ENCODE measurements around the gene KCNK1.
"Not testable (repeated sequence)": the region's sequence is repeated elsewhere in the genome, so short reads cannot be mapped to it uniquely, and the experiment has no call there.

KCNK1 gene

DNA sequence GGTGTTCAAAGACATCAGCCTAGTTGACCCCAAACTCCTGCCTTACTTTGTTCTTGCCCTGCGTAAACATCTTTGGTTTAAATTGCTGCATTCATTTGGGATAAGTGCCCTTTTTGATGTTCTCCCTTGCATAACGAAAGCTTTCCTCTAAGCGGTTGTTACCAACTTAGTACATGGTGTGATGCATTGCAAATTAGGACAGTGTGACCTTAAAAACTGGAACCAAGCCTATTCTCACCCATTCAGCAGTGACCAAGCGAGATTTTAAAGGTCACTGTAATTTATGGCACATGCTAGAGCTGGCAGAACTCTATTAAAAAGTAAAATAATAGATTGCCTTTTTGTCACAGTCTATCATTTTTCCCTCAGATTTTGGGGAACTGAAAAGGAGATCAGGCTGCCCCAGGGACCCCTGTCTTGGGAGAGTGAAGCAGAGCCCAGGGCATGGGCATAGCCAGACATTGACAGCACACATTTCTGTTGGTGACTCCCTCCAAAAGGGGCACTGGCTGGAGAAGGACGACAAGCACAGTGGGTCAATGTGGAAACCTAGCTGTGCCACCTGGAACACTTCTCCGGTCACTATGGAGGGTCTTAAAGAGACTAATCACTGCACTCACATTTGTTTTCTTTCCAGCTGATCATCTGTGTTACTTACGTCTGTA, 63.9 kb downstream of the KCNK1 start:
- Mint-ChIP-seq H3K36me3 (ENCODE audit: low read depth) (no peaks in the 10 kb centered on the region), H3K4me3 (no peak overlapping the region), H3K27me3 (peaks cover 18% of the 10 kb centered on the region), H3K27ac (no peak overlapping the region), H3K9me3 (no peaks in the 10 kb centered on the region), H3K4me1 (ENCODE audit: low read depth) (no peaks in the 10 kb centered on the region)
- no peak for DNase-seq

- no peaks in the 10 kb centered on the region for H3K36me3 Mint-ChIP-seq (ENCODE audit: low read depth)
Observed at GRCh38 chr1:233679030-233679429, 65.1 kb downstream of the KCNK1 start.

GRCh38 chr1:233679591-233680373, 65.9 kb downstream of the KCNK1 start:
- Mint-ChIP-seq H3K4me1 (ENCODE audit: low read depth) (no peaks in the 10 kb centered on the region), H3K27me3 (peaks cover 4% of the 10 kb centered on the region), H3K36me3 (ENCODE audit: low read depth) (no peaks in the 10 kb centered on the region), H3K9me3 (no peaks in the 10 kb centered on the region), H3K4me3 (no peak overlapping the region), H3K27ac (no peak overlapping the region)
- no peak for DNase-seq

More at GRCh38 chr1:233679030-233679429, 65.1 kb downstream of the KCNK1 start:
- Mint-ChIP-seq H3K4me3 (no peak overlapping the region), H3K9me3 (no peaks in the 10 kb centered on the region), H3K27ac (no peak overlapping the region), H3K27me3 (peaks cover 7% of the 10 kb centered on the region), H3K4me1 (ENCODE audit: low read depth) (no peaks in the 10 kb centered on the region)
- DNase-seq: no peak

DNA sequence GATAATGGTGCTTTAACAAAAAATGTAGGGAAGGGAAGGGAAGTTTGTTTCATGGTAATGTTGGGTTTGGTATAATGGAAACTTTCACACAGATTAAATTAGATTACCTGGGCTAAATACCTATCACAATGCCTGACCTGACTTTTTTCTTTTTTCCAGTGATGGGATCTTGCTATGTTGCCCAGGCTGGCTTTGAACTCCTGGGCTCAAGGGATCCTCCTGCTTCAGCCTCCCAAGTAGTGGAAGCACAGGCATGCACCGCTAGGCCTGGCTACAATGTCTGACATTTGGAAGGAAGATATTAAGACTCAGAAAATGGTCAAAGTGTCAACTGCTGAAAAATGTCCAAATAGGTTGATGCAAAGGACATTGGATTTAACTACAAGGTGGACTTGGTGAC, 67.4 kb downstream of the KCNK1 start:
- no peak overlapping the region for H3K4me3 Mint-ChIP-seq
- DNase-seq: no peak
- no peaks in the 10 kb centered on the region for H3K4me1 Mint-ChIP-seq (ENCODE audit: low read depth)
- H3K36me3 Mint-ChIP-seq (ENCODE audit: low read depth): no peaks in the 10 kb centered on the region
- no peaks in the 10 kb centered on the region for H3K9me3 Mint-ChIP-seq
- H3K27me3 Mint-ChIP-seq: no peaks in the 10 kb centered on the region
- no peak overlapping the region for H3K27ac Mint-ChIP-seq

DNA sequence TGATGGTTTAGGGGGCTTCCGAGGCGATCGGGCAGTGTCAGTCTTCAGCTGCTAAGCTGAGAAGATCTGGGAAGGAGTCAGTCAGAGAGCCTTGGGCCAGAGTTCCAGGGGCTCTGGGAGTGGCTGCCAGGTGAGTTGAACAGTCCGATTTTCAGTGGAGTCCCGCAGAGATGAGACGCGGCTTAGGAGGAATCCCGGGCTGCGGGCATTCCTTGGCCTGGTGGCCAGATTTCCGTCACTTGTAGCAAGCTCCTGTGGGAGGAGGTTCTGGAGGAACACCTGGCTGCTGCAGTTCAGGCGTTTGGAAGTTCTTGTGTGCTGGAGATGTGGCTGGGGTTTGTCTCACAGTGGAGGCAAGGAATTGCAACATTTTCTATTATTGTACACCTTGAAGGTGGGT, 72.7 kb downstream of the KCNK1 start:
- H3K27me3 Mint-ChIP-seq: peaks cover 14% of the 10 kb centered on the region
- DNase-seq, H3K4me3 Mint-ChIP-seq: not testable (repeated sequence)

GRCh38 chr1:233689017-233689747, 75.3 kb downstream of the KCNK1 start:
- no peak overlapping the region for H3K4me3 Mint-ChIP-seq
- H3K4me1 Mint-ChIP-seq (ENCODE audit: low read depth): no peaks in the 10 kb centered on the region
- no peak for DNase-seq
- H3K27me3 Mint-ChIP-seq: peaks cover 14% of the 10 kb centered on the region
- no peaks in the 10 kb centered on the region for H3K9me3 Mint-ChIP-seq
- H3K27ac Mint-ChIP-seq: no peak overlapping the region
- no peaks in the 10 kb centered on the region for H3K36me3 Mint-ChIP-seq (ENCODE audit: low read depth)

More for the DNA sequence above, 72.7 kb downstream of the KCNK1 start:
- not testable (repeated sequence) for H3K36me3 Mint-ChIP-seq (ENCODE audit: low read depth); H3K9me3 Mint-ChIP-seq; H3K27ac Mint-ChIP-seq; H3K4me1 Mint-ChIP-seq (ENCODE audit: low read depth)

DNA sequence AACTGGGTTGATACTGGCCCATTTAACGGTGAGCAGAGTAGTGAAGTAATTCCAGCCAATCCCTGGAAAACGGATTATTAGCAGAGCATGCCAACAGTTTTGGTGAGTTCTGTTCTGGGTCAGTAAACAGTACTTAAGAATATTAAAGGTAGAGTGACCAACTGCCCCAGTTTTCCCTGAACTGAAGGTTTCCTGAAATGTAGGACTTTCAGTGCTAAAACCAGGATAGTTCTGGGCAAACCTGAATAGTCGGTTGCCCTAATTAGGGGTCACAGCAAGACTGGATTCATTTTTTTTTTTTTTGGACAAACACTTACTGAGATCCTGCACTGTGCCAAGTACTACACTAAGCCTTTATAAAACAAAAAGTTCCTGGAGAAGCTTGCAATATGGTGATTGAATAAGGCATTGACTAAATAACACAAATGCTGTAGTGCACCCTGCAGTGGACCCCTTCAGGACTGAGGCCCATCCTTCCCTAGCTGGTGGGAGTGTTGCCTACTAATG, 75.9 kb downstream of the KCNK1 start:
- H3K27me3 Mint-ChIP-seq: peaks cover 14% of the 10 kb centered on the region
- H3K9me3 Mint-ChIP-seq: no peaks in the 10 kb centered on the region
- no peak for DNase-seq
- no peaks in the 10 kb centered on the region for H3K4me1 Mint-ChIP-seq (ENCODE audit: low read depth)
- H3K27ac Mint-ChIP-seq: no peak overlapping the region
- H3K4me3 Mint-ChIP-seq: no peak overlapping the region
- H3K36me3 Mint-ChIP-seq (ENCODE audit: low read depth): no peaks in the 10 kb centered on the region

- no peak for DNase-seq
- H3K4me1 Mint-ChIP-seq (ENCODE audit: low read depth): no peaks in the 10 kb centered on the region
- H3K4me3 Mint-ChIP-seq: no peak overlapping the region
- H3K9me3 Mint-ChIP-seq: no peaks in the 10 kb centered on the region
- no peaks in the 10 kb centered on the region for H3K36me3 Mint-ChIP-seq (ENCODE audit: low read depth)
- H3K27me3 Mint-ChIP-seq: peaks cover 26% of the 10 kb centered on the region
- no peak overlapping the region for H3K27ac Mint-ChIP-seq
Observed at GRCh38 chr1:233695901-233696300, 82.0 kb downstream of the KCNK1 start.

DNA sequence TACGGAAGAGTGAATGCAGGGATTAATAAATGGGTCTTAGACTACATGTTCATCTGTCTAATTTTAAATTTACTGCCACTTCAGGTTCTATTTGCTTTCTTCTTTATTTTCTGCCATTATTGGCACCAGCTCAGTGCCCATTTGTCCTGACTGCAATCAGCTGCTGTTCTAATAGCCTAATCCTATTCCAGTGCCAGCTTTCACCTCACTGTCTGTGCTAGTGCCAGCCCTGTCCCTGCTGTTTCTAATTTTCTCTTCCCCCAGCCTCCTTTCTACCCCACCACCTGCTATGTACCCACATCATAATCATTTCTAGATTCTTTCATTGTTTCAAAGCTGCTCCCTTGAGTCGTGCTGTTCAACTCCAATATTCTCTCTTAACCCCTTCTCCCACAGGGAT, 86.4 kb downstream of the KCNK1 start:
- no peak for DNase-seq
- Mint-ChIP-seq H3K9me3 (no peaks in the 10 kb centered on the region), H3K36me3 (ENCODE audit: low read depth) (no peaks in the 10 kb centered on the region), H3K27me3 (peaks cover 25% of the 10 kb centered on the region), H3K4me1 (ENCODE audit: low read depth) (no peaks in the 10 kb centered on the region), H3K4me3 (no peak overlapping the region), H3K27ac (no peak overlapping the region)

DNA sequence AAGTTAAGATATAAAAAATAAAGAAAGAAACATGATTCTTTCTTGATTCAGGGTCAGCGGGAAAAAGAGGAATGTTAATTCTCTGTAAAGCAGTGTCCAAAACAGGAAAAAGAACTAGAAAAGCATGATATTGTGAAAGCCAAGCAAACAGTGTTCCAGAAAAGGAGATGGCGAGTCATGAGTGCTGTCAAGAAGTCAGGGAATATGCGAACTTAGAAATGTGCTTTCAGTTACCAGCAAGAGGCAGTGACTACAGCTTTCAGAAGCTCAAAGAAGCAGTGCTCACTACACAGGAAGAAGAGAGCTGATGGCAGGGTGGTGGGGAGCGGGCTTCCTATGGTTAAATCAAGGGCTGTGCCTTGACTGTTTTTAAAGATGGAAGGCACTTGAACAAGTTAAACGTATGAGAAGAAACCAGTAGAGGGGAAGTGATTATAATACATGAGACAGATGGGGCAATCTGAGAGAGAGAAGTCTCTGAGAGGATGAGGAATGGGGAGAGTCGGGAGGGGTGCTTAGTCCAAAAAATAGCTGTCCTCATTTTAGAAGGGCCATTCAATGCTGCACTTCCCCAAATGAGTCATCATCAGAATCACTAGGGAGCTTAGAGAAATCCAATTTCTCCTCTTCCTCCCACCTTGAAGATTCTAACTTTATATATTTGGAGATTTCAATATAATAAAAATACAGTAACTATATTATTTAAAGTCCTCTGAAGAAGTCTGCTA, 90.4 kb downstream of the KCNK1 start:
- DNase-seq: no peak
- Mint-ChIP-seq H3K36me3 (ENCODE audit: low read depth) (no peaks in the 10 kb centered on the region), H3K4me1 (ENCODE audit: low read depth) (no peaks in the 10 kb centered on the region), H3K4me3 (no peak overlapping the region), H3K27ac (no peak overlapping the region), H3K27me3 (peaks cover 21% of the 10 kb centered on the region), H3K9me3 (peaks cover 3% of the 10 kb centered on the region)

- no peak for DNase-seq
- no peaks in the 10 kb centered on the region for H3K4me1 Mint-ChIP-seq (ENCODE audit: low read depth)
- H3K27ac Mint-ChIP-seq: no peak overlapping the region
- no peaks in the 10 kb centered on the region for H3K36me3 Mint-ChIP-seq (ENCODE audit: low read depth)
- peaks cover 3% of the 10 kb centered on the region for H3K9me3 Mint-ChIP-seq
- H3K27me3 Mint-ChIP-seq: peaks cover 21% of the 10 kb centered on the region
- no peak overlapping the region for H3K4me3 Mint-ChIP-seq
Observed at GRCh38 chr1:233704898-233705723, 91.2 kb downstream of the KCNK1 start.

DNA sequence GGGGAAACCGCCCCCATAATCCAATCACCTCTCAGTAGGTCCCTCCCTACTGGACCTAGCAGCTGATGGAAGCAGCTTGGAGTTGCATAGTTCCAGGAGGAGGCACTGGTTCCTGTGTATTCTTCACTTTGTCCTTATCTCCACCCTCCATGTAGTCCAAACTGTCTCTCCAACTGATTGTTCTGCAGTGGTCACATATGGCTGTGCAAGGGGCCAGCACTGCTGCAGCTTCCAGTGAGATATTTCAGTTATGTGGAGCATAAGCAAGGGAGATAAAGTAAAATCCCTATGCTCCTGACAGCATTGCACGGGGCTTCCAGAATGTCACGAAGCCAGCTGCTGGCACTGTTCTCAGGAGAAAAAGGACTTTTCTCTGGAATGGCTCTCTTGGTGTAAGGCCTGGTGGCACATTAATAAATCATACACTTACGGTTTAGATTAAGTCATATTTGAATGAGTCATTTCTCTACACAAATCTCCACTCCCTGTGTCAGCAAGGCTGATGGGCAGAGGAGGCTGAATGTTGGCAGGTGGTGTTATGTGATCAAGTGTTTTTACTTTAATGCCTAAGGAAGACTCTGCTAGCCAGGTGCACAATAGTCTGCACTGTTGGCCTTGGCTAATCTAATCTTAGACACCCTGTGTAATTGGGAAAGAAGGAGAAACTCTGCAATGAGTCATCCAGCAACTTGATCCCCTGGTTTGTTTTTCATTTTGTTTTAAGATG, 93.4 kb downstream of the KCNK1 start:
- DNase-seq: no peak
- peaks cover 15% of the 10 kb centered on the region for H3K27me3 Mint-ChIP-seq
- no peak overlapping the region for H3K4me3 Mint-ChIP-seq
- no peaks in the 10 kb centered on the region for H3K36me3 Mint-ChIP-seq (ENCODE audit: low read depth)
- H3K4me1 Mint-ChIP-seq (ENCODE audit: low read depth): no peaks in the 10 kb centered on the region
- peaks cover 3% of the 10 kb centered on the region for H3K9me3 Mint-ChIP-seq
- H3K27ac Mint-ChIP-seq: no peak overlapping the region

Measured in activated T-cell treated with anti-CD3 and anti-CD28 coated beads, Interleukin-2, amount 50 U/mL, for 24 hours (primary cell).